ENCODE results near the gene FGF8.

The FGF8 gene

GRCh38 chr10:101779544-101780186 lies 3.8 kb upstream of the FGF8 start:
- Mint-ChIP-seq H3K4me1 (peaks cover 61% of the 10 kb centered on the region), H3K27ac (peak overlapping the region; percentile 19), H3K4me3 (peak overlapping the region; percentile 66), H3K9me3 (no peaks in the 10 kb centered on the region), H3K27me3 (peaks cover 49% of the 10 kb centered on the region), H3K36me3 (peaks cover 12% of the 10 kb centered on the region)
- CTCF ChIA-PET, result interaction anchor here (0.6 to 7.3 kb wide), 7 partner anchors 7 to 567 kb away, joined by 3 to 192 read pairs (median 4); no protein-coding TSS in a partner anchor
- DNase-seq, result peak; percentile 88

GRCh38 chr10:101778781-101779543 lies 3.0 kb upstream of the FGF8 start:
- DNase-seq, result peak; percentile 41
- Mint-ChIP-seq H3K27ac (no peak overlapping the region), H3K4me1 (peaks cover 57% of the 10 kb centered on the region), H3K27me3 (peaks cover 56% of the 10 kb centered on the region), H3K36me3 (peaks cover 7% of the 10 kb centered on the region), H3K9me3 (no peaks in the 10 kb centered on the region), H3K4me3 (peak overlapping the region; percentile 66)
- CTCF ChIA-PET, result interaction anchor here (0.7 to 7.3 kb wide), 4 partner anchors 10 to 208 kb away, joined by 3 to 192 read pairs (median 4); no protein-coding TSS in a partner anchor

- no peak for DNase-seq
- peaks cover 6% of the 10 kb centered on the region for H3K36me3 Mint-ChIP-seq
- no peak overlapping the region for H3K27ac Mint-ChIP-seq
- CTCF ChIA-PET, result interaction anchor here (7.3 kb wide), 1 partner anchor 174 kb away, joined by 192 read pairs; no protein-coding TSS in a partner anchor
- H3K27me3 Mint-ChIP-seq, result peaks cover 63% of the 10 kb centered on the region
- peaks cover 53% of the 10 kb centered on the region for H3K4me1 Mint-ChIP-seq
- peak overlapping the region; percentile 66 for H3K4me3 Mint-ChIP-seq
- no peaks in the 10 kb centered on the region for H3K9me3 Mint-ChIP-seq
Observed at GRCh38 chr10:101778151-101778780, 2.4 kb upstream of the FGF8 start.

- DNase-seq, result no peak
- CTCF ChIA-PET, result no interaction called here
- no peak overlapping the region for H3K27ac Mint-ChIP-seq
- peaks cover 48% of the 10 kb centered on the region for H3K4me1 Mint-ChIP-seq
- H3K36me3 Mint-ChIP-seq, result peaks cover 3% of the 10 kb centered on the region
- H3K4me3 Mint-ChIP-seq, result no peak overlapping the region
- no peaks in the 10 kb centered on the region for H3K9me3 Mint-ChIP-seq
- H3K27me3 Mint-ChIP-seq, result peaks cover 69% of the 10 kb centered on the region
Observed at GRCh38 chr10:101777619-101778145, 1.8 kb upstream of the FGF8 start.

GRCh38 chr10:101776161-101776817 lies 375 bp upstream of the FGF8 start:
- no peak for DNase-seq
- Mint-ChIP-seq H3K27me3 (peaks cover 83% of the 10 kb centered on the region), H3K4me3 (no peak overlapping the region)

GRCh38 chr10:101774589-101775272 lies 1.2 kb downstream of the FGF8 start:
- Mint-ChIP-seq H3K27me3 (peaks cover 94% of the 10 kb centered on the region), H3K36me3 (peaks cover 3% of the 10 kb centered on the region), H3K27ac (no peak overlapping the region), H3K9me3 (no peaks in the 10 kb centered on the region), H3K4me1 (peaks cover 23% of the 10 kb centered on the region), H3K4me3 (no peak overlapping the region)
- DNase-seq, result no peak
- CTCF ChIA-PET, result interaction anchor here (1.2 to 4.0 kb wide), 2 partner anchors 7 to 172 kb away, joined by 3 to 26 read pairs; partner anchors contain the start of gene NPM3

More at GRCh38 chr10:101776161-101776817, 375 bp upstream of the FGF8 start:
- Mint-ChIP-seq H3K27ac (no peak overlapping the region), H3K36me3 (peaks cover 3% of the 10 kb centered on the region), H3K4me1 (peaks cover 34% of the 10 kb centered on the region), H3K9me3 (no peaks in the 10 kb centered on the region)
- CTCF ChIA-PET, result no interaction called here

- CTCF ChIA-PET, result interaction anchor here (0.6 to 4.0 kb wide), 5 partner anchors 8 to 553 kb away, joined by 3 to 26 read pairs (median 3); partner anchors contain the start of gene NPM3
- DNase-seq, result no peak
- Mint-ChIP-seq H3K27ac (no peak overlapping the region), H3K36me3 (peaks cover 3% of the 10 kb centered on the region), H3K4me3 (no peak overlapping the region), H3K9me3 (no peaks in the 10 kb centered on the region), H3K4me1 (peaks cover 17% of the 10 kb centered on the region), H3K27me3 (peaks cover 94% of the 10 kb centered on the region)
Observed at GRCh38 chr10:101773923-101774588, 1.9 kb downstream of the FGF8 start.

- Mint-ChIP-seq H3K36me3 (no peaks in the 10 kb centered on the region), H3K9me3 (no peaks in the 10 kb centered on the region), H3K4me3 (no peak overlapping the region), H3K27me3 (peaks cover 94% of the 10 kb centered on the region), H3K27ac (no peak overlapping the region), H3K4me1 (peaks cover 12% of the 10 kb centered on the region)
- CTCF ChIA-PET, result interaction anchor here (0.6 to 4.0 kb wide), 5 partner anchors 9 to 552 kb away, joined by 3 to 26 read pairs (median 3); partner anchors contain the start of gene NPM3
- no peak for DNase-seq
Observed at GRCh38 chr10:101772895-101773761, 2.8 kb downstream of the FGF8 start.

- Mint-ChIP-seq H3K36me3 (no peaks in the 10 kb centered on the region), H3K9me3 (no peaks in the 10 kb centered on the region), H3K4me3 (no peak overlapping the region), H3K27ac (no peak overlapping the region), H3K4me1 (peaks cover 9% of the 10 kb centered on the region), H3K27me3 (peaks cover 94% of the 10 kb centered on the region)
- CTCF ChIA-PET, result interaction anchor here (0.6 to 4.0 kb wide), 5 partner anchors 10 to 191 kb away, joined by 3 to 26 read pairs (median 3); partner anchors contain the start of gene NPM3
- DNase-seq, result no peak
Observed at GRCh38 chr10:101772017-101772894, 3.7 kb downstream of the FGF8 start.

- Mint-ChIP-seq H3K36me3 (no peaks in the 10 kb centered on the region), H3K4me3 (no peak overlapping the region), H3K27me3 (peaks cover 94% of the 10 kb centered on the region), H3K9me3 (no peaks in the 10 kb centered on the region), H3K4me1 (peaks cover 6% of the 10 kb centered on the region), H3K27ac (no peak overlapping the region)
- CTCF ChIA-PET, result interaction anchor here (1.2 to 4.0 kb wide), 4 partner anchors 11 to 173 kb away, joined by 3 to 26 read pairs (median 8); partner anchors contain the start of gene NPM3
- no peak for DNase-seq
Observed at GRCh38 chr10:101771380-101771779, 4.5 kb downstream of the FGF8 start.

All from activated naive CD4-positive, alpha-beta T cell treated with anti-CD3 and anti-CD28 coated beads, Interleukin-2, amount 10 ng/mL, durations not matched to agents 7 days and 5 days (primary cell).